Activated CD4-positive, alpha-beta T cell treated with anti-CD3 and anti-CD28 coated beads for 24 hours (primary cell): ENCODE measurements around the gene DNAJC1.
"Not testable (repeated sequence)": the region's sequence is repeated elsewhere in the genome, so short reads cannot be mapped to it uniquely, and the experiment has no call there.

Experiments
- DNase-seq, 2 donors: peaks; one replicate each; pipeline ENCODE4 v3.0.0-alpha.2; 2020; ENCODE audit warnings: low read depth in 2 of 2

The DNAJC1 gene

DNA sequence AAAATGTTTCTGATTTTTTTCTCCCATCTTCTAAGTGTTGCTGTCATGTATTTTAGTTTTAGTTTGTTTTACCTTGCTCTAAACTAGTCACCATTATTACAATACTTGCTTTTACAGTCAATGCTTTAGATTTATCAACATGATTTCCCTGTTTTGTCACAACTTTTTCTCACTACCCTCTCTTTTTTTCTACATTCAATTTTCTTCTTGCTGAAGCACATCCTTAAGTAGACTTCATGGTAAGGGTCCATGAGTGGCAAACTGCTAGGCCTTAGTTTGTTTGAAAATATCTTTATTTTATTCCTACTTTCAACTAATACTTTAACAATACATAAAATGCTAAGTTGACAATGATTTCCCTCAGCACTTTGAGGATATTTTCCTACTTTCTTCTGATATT lies 173.5 kb downstream of the DNAJC1 start:
- no peak for DNase-seq

DNA sequence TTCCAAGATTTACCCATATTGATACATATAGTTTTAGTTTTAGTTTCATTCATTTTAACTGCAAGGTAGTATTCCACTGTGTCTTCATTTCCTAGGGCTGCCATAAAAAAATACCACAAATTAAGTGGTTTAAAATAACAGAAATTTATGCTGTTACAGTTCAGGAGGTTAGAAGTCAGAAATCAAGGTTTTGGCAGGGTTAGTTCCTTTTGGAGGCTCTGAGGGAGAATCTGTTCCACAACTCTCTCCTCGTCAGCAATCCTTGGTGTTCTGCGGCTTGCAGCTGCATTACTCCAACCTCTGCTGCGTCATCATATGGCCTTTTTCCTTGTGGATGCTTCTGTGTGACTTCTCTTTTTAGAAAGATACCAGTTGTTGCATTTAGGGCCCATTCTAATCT lies 176.2 kb downstream of the DNAJC1 start:
- no peak for DNase-seq

DNA sequence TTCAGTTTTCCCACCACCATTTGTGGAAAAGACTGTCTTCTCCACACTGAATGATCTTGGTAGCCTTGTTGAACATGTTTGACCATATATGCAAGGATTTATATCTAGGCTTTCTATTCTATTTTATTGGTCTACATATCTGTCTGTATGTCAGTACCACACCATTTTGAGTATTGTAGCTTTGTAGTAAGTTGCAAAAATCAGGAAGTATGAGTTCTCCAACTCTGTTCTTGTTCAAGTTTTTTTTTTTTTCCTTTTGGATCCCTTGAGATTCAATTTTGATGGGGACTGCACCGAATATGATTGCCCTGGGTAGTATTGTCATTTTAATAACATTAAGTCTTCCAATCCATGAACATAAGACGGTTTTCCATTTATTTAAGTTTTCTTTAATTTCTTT lies 176.8 kb downstream of the DNAJC1 start:
- DNase-seq: no peak

DNA sequence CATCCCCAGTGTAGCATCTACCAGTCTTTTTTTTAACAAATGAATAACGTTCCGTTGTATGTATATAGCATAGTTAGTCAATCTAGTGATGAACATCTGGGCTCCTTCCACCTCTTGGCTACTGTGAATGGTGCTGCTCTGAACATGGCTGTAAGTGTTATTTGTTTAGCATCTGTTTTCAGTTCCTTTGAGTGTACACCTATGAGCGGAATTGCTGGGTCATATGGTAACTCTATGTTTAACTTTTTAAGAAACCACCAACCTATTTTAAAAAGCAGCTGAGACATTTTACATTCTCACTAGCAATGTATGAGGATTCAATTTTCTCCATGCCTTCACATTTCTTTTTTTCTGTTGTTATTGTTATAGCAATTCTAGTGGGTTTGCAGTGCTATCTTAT lies 178.2 kb downstream of the DNAJC1 start:
- no peak for DNase-seq

DNA sequence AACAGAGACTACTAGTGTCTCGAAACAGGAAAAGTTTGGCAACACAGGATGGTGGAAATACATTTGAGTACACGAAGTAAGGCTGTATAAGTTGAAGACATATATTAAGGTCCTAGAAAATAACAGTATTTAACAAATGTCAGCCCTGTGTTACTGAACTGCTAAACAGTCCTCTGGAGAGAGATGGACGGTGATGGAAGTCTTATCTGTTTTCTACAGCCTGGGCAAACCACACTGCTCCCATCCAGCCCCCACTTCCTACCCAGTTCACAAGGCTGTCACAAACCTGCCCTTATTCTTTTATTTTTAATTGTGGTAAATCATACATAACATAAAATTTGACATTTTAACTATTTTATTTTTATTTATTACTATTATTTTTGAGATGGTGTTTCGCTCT lies 179.1 kb downstream of the DNAJC1 start:
- DNase-seq: no peak

DNA sequence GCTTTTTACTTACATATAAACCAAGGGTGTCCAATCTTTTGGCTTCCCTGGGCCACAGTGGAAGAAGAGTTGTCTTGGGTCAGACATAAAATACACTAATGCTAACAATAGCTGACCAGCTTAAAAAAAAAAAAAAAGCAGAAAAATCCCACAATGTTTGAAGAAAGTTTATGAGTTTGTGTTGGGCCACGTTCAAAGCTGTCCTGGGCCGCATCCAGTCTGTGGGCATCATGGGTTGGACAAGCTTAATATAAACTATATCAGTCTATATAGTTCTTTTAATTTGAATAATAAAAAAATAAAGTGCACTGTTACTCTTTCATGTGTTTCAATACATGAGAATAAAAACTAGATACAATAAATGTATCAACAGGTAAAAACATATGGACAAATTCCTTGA lies 179.9 kb downstream of the DNAJC1 start:
- no peak for DNase-seq

DNA sequence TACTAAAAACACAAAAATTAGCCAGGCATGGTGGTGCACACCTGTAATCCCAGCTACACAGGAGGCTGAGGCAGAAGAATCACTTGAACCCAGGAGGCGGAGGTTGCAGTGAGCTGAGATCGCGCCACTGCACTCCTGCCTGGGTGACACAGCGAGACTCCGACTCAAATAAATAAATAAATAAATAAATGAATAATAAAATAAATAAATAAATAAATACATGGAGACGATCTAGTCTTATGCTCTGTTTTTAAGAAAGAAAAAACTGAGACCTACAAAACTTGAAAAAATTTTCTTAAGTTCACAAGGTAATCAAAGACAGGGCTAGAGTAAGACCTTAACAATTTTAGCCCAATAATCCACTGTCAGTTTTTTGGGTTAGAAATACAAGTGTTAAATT lies 181.3 kb downstream of the DNAJC1 start:
- not testable (repeated sequence) for DNase-seq

DNA sequence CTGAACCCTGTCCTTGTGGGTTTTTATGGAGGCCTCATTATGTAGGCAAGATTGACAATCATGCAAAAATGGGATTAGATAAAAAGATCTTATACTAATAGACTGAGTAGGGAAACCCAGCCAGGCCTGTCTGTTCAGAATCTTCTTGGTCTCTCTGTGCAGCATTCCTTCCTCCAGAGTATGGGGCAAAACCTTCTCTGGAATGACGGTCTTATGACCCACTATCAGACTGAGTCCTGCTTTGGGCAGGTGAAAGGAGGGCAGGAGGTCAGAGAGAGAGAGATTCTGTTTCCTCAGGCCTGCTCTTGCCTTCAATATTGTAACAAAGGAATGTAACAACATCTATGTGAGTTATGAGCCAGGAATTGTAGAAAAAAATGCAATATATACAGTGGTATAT lies 182.6 kb downstream of the DNAJC1 start:
- no peak for DNase-seq

DNA sequence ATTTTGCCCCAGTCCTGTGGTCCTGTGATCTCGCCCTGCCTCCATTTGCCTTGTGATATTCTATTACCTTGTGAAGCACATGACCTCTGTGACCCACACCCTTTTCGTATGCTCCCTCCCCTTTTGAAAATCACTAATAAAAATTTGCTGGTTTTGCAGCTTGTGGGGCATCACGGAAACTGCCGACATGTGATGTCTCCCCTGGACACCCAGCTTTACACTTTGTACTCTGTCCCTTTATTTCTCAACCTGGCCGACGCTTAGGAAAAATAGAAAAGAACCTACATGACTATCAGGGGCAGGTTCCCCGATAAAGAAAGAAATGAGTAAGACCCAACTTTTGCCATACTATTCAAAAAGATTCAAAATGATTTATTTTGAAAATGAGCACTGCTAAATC lies 185.1 kb downstream of the DNAJC1 start:
- not testable (repeated sequence) for DNase-seq

DNA sequence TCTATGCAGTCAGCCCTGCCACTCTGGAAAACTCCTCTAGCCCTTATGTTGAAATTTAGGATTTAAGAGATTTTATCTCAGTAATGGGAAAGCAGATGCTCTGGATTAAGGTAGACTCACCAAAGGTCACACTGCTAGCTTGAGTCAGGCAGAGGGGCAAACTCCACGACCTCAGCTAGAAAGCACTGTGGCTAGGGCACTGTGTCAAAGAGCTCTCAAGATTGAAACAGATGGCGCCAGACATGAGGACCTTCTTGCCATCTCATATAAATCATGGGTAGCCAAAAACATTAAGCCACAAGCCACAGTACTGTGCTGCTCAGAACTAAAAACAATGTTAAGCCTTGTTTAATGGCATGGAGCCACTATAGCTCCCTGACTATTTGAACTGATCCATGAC lies 188.7 kb downstream of the DNAJC1 start:
- DNase-seq: no peak

DNA sequence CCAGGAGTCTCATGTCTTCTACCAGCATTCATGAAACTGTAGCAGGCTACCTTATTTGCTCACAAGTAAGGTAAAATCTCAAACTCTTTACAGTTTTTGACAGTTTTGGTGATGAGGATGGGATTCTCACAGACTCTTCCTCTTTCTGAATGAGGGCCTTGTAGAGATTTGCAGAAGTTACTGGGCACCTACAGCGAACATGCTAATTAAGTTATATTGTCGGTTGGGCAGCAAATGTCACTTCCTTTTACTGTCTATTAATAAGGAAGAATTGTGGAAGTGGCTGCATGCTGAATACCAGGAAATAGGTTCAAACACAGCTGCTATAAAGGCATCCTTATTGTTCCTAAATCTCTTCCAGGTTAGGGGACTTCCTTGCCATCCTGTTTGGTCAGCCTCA lies 189.6 kb downstream of the DNAJC1 start:
- no peak for DNase-seq

DNA sequence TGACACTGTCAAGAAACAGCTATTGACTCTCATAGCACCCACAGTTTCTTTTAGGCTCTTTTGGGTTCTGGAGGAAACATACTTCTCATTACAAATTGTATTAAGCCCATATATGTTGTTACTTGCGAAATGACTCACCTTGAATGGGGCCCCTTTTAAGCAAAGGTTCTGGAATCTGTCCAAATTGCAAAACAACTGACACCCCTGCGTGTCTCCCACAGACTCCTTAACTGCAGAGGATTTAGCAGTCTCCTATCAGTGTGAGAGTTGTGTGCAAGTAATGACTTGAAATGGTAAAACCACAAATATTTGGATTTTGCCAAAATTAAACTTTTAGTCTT lies 192.3 kb downstream of the DNAJC1 start:
- no peak for DNase-seq

DNA sequence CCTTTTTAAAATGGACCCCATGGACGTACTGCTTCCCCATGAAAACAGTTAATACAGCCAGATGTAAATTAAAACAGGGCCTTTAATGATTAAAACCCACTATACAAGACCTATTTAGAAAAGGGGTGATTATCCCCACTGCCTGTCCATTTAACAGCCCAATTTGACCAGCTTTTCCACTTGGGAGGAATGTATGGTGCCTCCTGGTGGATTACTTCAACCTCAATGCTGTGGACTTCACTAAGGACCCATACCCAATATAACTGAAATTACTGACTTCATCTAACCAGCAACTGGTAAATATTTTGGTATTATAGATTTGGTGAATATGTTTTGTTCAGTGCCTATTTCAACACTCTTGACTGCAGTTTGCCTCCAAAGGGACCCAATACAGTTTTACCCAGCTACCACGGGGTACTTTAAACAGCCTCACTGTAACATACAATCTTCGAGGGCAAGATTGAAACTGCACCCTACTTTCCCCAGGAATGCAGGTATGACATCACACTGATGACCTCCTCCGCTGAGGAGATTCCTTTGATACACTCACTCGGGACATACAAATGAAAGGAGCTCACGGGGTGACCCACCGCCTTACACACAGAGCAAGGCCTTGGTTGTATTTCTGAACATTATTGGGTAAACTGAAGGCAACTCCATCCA lies 192.8 kb downstream of the DNAJC1 start:
- DNase-seq: no peak

DNA sequence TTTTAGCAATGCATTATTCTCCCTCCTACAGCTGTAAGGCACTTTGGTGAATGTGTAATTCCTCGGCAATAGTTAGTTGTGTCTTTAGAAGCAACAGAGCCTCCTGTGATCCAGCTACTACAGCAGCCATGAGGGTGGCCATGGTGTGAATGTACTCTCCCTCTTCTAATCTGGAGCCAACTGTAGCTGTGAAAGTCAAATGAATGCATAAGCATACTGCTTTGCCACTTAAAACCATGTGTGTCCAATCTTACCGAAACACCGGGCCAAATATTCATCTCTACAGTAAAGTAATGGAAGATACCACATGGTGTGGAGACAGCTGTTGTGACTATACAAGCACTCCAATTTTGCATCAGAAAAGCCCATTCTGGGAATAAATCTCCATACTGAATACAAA lies 195.0 kb downstream of the DNAJC1 start:
- DNase-seq: no peak

DNA sequence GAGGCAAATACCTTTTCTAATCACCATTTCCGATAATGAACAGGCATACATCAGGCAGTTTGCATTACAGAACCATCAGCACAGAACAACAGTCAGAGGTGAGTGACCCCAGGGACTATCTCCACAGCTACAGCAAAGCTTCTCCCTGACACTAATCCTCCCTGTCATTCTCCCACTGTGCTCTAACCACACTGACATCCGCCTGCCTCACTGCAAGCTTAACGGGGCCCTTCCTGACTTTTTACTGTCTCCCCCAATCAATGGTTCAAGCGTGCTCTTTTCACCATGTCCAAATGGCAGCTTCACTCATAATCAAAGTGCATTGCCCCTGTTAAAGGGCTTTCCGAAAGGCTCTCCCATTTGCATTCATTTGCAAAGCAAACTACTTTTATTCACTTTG lies 196.3 kb downstream of the DNAJC1 start:
- no peak for DNase-seq

DNA sequence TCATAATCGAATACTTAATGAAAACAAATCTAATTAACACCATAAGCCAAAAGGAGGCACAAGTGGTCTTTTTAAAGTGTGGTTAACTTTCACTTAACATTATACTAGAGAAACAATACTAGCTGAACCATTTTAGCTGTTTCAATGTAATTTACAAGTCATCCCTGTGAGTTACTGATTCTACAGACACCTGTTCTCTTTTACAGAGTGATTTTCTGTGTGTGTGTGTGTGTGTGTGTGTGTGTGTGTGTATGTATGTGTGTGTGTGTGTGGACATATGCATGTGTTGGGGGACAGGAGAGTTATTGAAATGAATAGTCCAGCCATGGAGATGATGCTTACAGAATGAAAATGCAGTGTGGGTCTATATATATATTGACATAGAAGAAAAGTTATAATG lies 200.2 kb downstream of the DNAJC1 start:
- no peak for DNase-seq

DNA sequence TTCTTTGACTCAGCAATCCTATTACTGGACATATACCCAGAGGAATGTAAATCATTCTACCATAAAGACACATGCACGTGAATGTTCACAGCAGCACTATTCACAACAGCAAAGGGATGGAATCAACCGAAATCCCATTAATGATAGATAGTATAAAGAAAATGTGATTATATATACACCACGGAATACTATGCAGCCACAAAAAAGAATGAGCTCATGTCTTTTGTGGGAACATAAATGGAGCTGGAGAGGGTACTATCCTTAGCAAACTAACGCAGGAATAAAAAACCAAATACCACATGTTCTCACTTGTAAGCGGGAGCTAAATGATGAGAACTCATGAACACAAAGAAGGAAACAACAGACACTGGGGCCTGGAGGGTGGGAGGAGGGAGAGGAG lies 201.9 kb downstream of the DNAJC1 start:
- no peak for DNase-seq

DNA sequence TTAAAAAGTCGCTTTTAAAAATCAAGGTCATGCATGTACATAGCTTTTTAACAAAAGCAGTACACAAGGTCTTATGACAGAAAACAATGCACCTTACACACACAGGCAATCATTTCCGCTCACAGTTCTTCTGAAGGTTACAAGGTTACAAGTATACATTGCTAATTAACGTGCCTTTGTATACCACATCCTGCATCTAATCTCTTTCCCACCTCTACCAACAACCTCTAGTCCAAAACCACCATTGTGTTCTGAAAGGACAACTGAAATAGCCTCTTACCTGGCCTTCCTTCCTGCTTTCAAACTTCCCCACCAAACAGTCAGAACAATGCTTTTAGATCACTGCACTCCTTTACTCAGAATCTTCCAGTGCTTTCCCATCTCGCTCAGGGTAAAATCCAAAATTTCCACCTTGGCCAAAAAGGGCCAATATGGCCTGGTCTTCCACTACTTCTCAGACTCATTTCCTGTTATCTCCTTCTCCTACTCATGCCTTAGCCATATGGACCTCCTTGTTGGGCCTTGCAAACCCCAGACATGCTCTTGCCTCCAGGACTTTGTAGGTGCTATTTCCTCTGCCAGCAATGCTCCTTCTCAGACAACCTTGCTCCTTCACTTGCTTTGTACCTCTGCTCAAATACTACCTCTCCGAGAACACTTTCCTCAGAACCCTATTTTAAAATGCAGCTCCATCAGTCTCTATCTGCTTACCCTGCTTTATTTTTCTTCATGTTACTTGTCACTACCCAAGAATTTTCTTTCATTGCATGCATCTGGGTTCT lies 205.4 kb downstream of the DNAJC1 start:
- no peak for DNase-seq

DNA sequence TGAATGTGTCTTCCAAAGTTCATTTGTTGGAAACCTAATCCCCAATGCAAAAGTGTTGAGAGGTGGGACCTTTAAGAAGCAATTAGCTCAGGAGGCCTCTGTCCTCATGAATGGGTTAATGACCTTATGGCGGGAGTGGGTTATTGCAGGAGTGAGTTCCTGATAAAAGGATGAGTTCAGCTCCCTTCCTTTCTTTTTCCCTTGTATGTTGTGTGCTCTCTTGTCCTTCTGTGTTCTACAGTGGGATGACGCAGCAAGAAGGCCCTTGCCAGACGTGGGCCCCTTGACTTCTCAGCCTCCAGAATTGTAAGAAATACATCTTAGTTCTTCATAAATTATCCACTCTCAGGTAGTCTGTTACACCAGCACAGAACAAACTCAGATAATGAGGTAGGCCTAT lies 206.0 kb downstream of the DNAJC1 start:
- DNase-seq: no peak

DNA sequence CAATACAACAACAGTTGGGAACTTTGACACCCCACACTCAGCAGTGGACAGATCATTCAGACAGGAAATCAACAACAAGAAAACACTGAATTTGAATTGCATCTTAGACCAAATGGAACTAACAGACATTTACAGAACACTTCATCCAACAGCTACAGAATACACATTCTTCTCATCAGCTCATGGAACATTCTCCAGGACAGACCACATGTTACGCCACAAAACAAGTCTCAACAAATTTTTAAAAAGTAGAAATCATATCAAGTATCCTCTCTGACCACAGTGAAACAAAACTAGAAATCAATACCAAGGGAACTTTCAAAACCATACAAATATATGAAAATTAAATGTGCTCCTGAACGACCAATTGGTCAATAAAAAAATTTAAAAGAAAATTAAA lies 212.3 kb downstream of the DNAJC1 start:
- no peak for DNase-seq

DNA sequence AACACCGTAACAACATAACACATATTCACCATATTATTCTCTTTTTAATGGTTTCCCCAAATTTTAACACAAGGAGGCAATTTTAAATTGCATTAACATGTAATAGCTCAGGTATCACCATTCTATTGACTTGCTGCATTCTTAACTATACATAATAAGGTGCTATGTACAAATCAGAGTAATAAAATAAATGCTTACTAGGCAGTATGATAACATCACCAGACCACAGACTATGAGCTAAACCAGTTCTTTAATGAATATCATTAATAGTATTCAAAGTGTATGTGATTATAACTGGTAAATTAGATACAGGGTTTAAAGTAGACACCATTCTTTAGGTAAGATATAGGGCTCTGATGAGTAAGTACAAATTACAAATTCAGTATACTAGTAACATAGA lies 226.6 kb downstream of the DNAJC1 start:
- DNase-seq: no peak

DNA sequence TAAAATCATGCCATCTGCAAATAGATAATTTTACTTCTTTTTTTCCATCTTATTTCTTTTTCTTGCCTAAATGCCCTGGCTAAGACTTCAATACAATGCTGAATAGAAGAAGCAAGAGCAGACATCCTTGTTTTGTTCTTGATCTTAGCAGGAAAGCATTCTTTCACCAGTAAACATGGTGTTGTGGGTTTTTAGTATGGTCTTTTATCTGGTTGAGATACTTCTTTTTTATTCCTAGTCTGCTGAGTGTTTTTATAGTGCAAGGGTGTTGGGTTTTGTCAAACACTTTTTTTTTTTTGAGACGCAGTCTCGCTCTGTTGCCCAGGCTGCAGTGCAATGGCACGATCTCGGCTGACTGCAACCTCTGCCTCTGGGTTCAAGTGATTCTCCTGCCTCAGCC lies 232.3 kb downstream of the DNAJC1 start:
- DNase-seq: no peak

DNA sequence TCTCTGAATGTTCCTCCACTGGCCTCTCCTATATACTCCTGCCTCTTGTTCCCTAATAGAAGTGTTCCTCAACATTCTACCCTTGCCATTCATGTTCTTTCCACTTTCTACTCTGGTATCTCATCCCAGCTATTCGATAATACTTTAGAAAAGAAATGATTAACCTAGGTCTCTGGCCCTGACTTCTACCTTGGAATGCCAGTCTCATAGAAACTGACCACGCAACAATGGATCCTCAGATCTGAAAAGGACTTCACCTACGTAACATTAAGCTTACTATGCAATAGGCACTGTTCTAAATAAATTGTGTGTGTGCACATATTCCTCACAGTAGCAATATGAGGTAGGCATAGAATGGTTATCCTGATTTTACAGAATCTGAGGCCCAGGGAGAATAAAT lies 234.5 kb downstream of the DNAJC1 start:
- DNase-seq: no peak
